ENCODE results near the gene PPP1R14C.

Gene PPP1R14C

GRCh38 chr6:150263765-150264404 lies 121.0 kb downstream of the PPP1R14C start:
- no peak overlapping the region for H3K4me3 ChIP-seq
- H3K36me3 ChIP-seq (ENCODE audit: insufficient read depth, low read length): no peaks in the 10 kb centered on the region
- TF ChIP-seq EZH2 (IDR thresholded peaks at IDR 0.05): no peak
- no peak for TF ChIP-seq FOXP2 (optimal IDR thresholded peaks at IDR 0.05; ENCODE audit: control extremely low read depth, extremely low read length, insufficient read depth)
- TF ChIP-seq POLR2AphosphoS5 (IDR thresholded peaks at IDR 0.05; ENCODE audit: borderline replicate concordance, low read depth, low read length): no peak
- no peak for DNase-seq (ENCODE audit: low read depth, low spot score)
- H3K27ac ChIP-seq: no peak overlapping the region
- no peak overlapping the region for H3K9ac ChIP-seq (ENCODE audit: insufficient read length)
- no peaks in the 10 kb centered on the region for H3K9me3 ChIP-seq (ENCODE audit: low read depth, low read length)

- TF ChIP-seq POLR2AphosphoS5 (IDR thresholded peaks at IDR 0.05; ENCODE audit: borderline replicate concordance, low read depth, low read length): no peak
- TF ChIP-seq FOXP2 (optimal IDR thresholded peaks at IDR 0.05; ENCODE audit: control extremely low read depth, extremely low read length, insufficient read depth): no peak
- no peak for TF ChIP-seq EZH2 (IDR thresholded peaks at IDR 0.05)
- no peak overlapping the region for H3K9ac ChIP-seq (ENCODE audit: insufficient read length)
- no peaks in the 10 kb centered on the region for H3K36me3 ChIP-seq (ENCODE audit: insufficient read depth, low read length)
- no peaks in the 10 kb centered on the region for H3K9me3 ChIP-seq (ENCODE audit: low read depth, low read length)
- no peak overlapping the region for H3K27ac ChIP-seq
- H3K4me3 ChIP-seq: no peak overlapping the region
- DNase-seq (ENCODE audit: low read depth, low spot score): no peak
These were observed 123.5 kb downstream of the PPP1R14C start for GRCh38 chr6:150266309-150266708.

DNA sequence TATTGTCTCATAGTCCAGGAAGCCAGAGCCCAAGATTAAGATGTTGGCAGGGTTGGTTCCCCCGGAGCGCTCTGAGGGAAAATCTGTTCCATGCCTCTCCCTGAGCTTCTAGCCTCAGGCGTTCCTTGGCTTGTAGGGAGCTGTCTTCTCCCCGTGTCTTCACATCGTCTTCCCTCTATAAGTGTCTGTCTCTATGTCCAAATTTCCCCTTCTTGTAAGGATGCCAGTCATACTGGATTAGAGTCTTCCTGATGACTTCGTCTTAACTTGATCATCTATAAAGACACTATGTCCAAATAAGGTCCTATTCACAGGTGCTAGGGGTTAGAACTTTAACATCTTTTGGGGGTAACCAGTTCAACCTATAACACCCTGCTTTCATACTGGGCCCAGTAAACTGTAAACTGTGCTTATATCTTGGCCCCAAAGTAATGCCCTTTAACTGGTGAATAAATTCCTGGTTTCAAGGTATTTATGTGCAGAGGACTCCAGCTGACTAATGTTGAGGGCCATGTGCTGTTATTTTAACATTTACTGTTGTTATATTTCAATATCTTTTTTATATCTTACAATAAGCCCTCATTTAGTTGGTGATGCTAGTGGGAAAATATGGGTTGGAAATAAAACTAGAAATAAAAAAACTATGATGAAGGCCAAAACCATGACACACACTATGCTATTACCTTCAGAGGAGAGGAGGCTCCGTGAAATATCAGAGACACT lies 124.3 kb downstream of the PPP1R14C start:
- TF ChIP-seq FOXP2 (optimal IDR thresholded peaks at IDR 0.05; ENCODE audit: control extremely low read depth, extremely low read length, insufficient read depth): no peak
- no peak for TF ChIP-seq EZH2 (IDR thresholded peaks at IDR 0.05)
- no peak for TF ChIP-seq POLR2AphosphoS5 (IDR thresholded peaks at IDR 0.05; ENCODE audit: borderline replicate concordance, low read depth, low read length)
- H3K4me3 ChIP-seq: no peak overlapping the region

DNA sequence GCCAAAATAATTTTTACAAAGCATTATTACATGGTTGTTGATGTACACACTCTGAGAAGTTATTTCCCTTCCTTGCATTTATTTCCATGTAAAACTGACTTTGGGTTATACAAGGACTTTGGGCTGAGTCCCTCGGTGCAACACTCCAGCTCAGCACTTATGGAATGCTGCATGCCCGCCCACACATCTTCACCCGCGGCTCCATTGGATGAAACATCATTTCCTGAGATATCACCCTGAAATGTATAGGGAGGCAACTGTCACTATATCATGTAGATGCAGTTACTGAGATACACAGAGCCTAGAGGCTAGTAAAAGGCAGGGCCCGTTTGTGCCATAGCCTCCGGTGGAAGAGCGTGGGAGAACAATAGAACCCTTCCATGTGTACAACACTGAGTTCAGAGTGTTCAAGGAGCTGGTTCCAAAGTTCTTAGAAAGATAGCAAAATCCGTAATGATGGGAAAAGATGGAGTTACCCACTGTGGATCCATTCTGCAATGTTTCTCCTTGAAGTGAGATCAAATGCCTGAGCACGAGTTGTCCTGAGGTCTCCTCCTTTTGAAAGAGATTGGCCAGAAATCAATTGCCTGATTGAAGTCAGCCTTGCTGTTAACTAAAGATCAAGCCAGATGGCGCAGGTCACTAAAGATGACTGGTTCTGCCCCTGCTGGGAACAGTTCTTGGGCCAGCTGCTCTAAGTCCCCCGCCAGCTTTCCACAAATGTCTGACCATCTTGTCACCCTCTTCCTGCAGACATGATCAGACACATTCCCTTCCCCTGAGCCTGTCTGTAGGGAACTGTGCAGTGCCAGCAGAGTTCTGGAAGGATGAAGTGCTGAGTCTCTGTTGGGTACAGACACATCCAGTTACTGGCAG lies 125.1 kb downstream of the PPP1R14C start:
- no peak overlapping the region for H3K4me3 ChIP-seq
- no peaks in the 10 kb centered on the region for H3K36me3 ChIP-seq (ENCODE audit: insufficient read depth, low read length)
- no peak overlapping the region for H3K27ac ChIP-seq
- no peaks in the 10 kb centered on the region for H3K9me3 ChIP-seq (ENCODE audit: low read depth, low read length)
- H3K9ac ChIP-seq (ENCODE audit: insufficient read length): no peak overlapping the region
- no peak for TF ChIP-seq FOXP2 (optimal IDR thresholded peaks at IDR 0.05; ENCODE audit: control extremely low read depth, extremely low read length, insufficient read depth)
- no peak for TF ChIP-seq POLR2AphosphoS5 (IDR thresholded peaks at IDR 0.05; ENCODE audit: borderline replicate concordance, low read depth, low read length)
- no peak for TF ChIP-seq EZH2 (IDR thresholded peaks at IDR 0.05)
- no peak for DNase-seq (ENCODE audit: low read depth, low spot score)

More for the DNA sequence above, 124.3 kb downstream of the PPP1R14C start:
- DNase-seq (ENCODE audit: low read depth, low spot score): no peak
- H3K9me3 ChIP-seq (ENCODE audit: low read depth, low read length): no peaks in the 10 kb centered on the region
- H3K27ac ChIP-seq: no peak overlapping the region
- H3K9ac ChIP-seq (ENCODE audit: insufficient read length): no peak overlapping the region
- H3K36me3 ChIP-seq (ENCODE audit: insufficient read depth, low read length): no peaks in the 10 kb centered on the region

- H3K9ac ChIP-seq (ENCODE audit: insufficient read length): no peak overlapping the region
- H3K4me3 ChIP-seq: no peak overlapping the region
- TF ChIP-seq FOXP2 (optimal IDR thresholded peaks at IDR 0.05; ENCODE audit: control extremely low read depth, extremely low read length, insufficient read depth) (no peak), POLR2AphosphoS5 (IDR thresholded peaks at IDR 0.05; ENCODE audit: borderline replicate concordance, low read depth, low read length) (no peak), EZH2 (IDR thresholded peaks at IDR 0.05) (no peak)
- DNase-seq (ENCODE audit: low read depth, low spot score): no peak
- H3K27ac ChIP-seq: no peak overlapping the region
- no peaks in the 10 kb centered on the region for H3K36me3 ChIP-seq (ENCODE audit: insufficient read depth, low read length)
- H3K9me3 ChIP-seq (ENCODE audit: low read depth, low read length): no peaks in the 10 kb centered on the region
These were observed 126.4 kb downstream of the PPP1R14C start for GRCh38 chr6:150269130-150269856.

DNA sequence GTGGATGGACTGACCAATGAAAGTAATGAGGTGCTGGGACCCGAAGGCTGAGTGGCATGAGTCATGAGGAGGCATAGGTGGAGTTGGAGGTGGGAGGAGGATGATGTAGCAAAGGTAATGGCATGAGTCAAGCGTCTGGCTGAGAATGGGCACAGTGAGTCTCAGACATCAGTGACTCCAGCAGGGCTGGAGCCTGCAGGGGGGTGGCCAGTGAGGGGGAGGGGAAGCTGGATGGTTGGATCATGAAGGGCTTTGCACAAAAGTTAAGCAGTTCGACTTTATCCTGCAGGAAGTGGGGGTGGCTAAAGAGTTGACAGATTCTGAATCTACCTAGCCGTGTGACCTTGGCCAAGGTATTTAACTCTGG lies 127.0 kb downstream of the PPP1R14C start:
- Histone ChIP-seq H3K4me3 (no peak overlapping the region), H3K9me3 (ENCODE audit: low read depth, low read length) (no peaks in the 10 kb centered on the region), H3K36me3 (ENCODE audit: insufficient read depth, low read length) (no peaks in the 10 kb centered on the region), H3K27ac (no peak overlapping the region), H3K9ac (ENCODE audit: insufficient read length) (no peak overlapping the region)
- no peak for DNase-seq (ENCODE audit: low read depth, low spot score)
- TF ChIP-seq POLR2AphosphoS5 (IDR thresholded peaks at IDR 0.05; ENCODE audit: borderline replicate concordance, low read depth, low read length): no peak
- TF ChIP-seq EZH2 (IDR thresholded peaks at IDR 0.05): no peak
- TF ChIP-seq FOXP2 (optimal IDR thresholded peaks at IDR 0.05; ENCODE audit: control extremely low read depth, extremely low read length, insufficient read depth): no peak

GRCh38 chr6:150270330-150271052 lies 127.6 kb downstream of the PPP1R14C start:
- no peak for DNase-seq (ENCODE audit: low read depth, low spot score)
- H3K9ac ChIP-seq (ENCODE audit: insufficient read length): no peak overlapping the region
- H3K27ac ChIP-seq: no peak overlapping the region
- H3K9me3 ChIP-seq (ENCODE audit: low read depth, low read length): no peaks in the 10 kb centered on the region
- TF ChIP-seq EZH2 (IDR thresholded peaks at IDR 0.05) (no peak), FOXP2 (optimal IDR thresholded peaks at IDR 0.05; ENCODE audit: control extremely low read depth, extremely low read length, insufficient read depth) (no peak), POLR2AphosphoS5 (IDR thresholded peaks at IDR 0.05; ENCODE audit: borderline replicate concordance, low read depth, low read length) (no peak)
- no peak overlapping the region for H3K4me3 ChIP-seq
- H3K36me3 ChIP-seq (ENCODE audit: insufficient read depth, low read length): no peaks in the 10 kb centered on the region

Data from SK-N-MC (cell line).